SK-N-SH treated with all-trans-retinoic acid at 6 μM for 48 hours (cell line): ENCODE data around the gene PLEKHG3.
A peak's percentile ranks its signal among the peaks of the same experiment; 100 is the strongest.

Experiments
- ATAC-seq: fragments of 200-7000 bp; cut with Tn5 transposase; 3 replicates; pipeline ENCODE4 v1.9.1; 2020; ENCODE audit warnings: mild to moderate bottlenecking, moderate library complexity
- ARNTL ChIP-seq: fragments of 450-650 bp; formaldehyde crosslinking; IDR thresholded peaks from 2 replicates; pipeline ENCODE4 v1.5.0; 2020; ENCODE audit warnings: low read depth, mild to moderate bottlenecking, moderate library complexity, borderline replicate concordance
- BACH2 ChIP-seq: fragments of 250-450 bp; sonication (Bioruptor Pico); IDR thresholded peaks from 2 replicates; pipeline ENCODE4 v1.9.0; 2021; ENCODE audit warnings: mild to moderate bottlenecking, borderline replicate concordance
- CREB5 ChIP-seq: fragments of 250-450 bp; sonication (Bioruptor Pico); IDR thresholded peaks from 2 replicates; pipeline ENCODE4 v1.5.1; 2020; ENCODE audit warnings: low read depth, mild to moderate bottlenecking, moderate library complexity
- CSDC2 ChIP-seq: fragments of 250-450 bp; sonication (Bioruptor Pico); IDR thresholded peaks from 2 replicates; pipeline ENCODE4 v1.5.0; 2020; ENCODE audit warnings: mild to moderate bottlenecking, moderate library complexity
- CSRNP3 ChIP-seq: fragments of 250-450 bp; sonication (Bioruptor Pico); IDR thresholded peaks from 2 replicates; pipeline ENCODE4 v1.5.1; 2021; ENCODE audit warnings: mild to moderate bottlenecking, moderate library complexity
- ESRRG ChIP-seq: fragments of 250-450 bp; sonication (Bioruptor Pico); IDR thresholded peaks from 2 replicates; pipeline ENCODE4 v1.6.1; 2021; ENCODE audit warnings: mild to moderate bottlenecking
- GLIS3 ChIP-seq: fragments of 250-450 bp; sonication (Bioruptor Pico); IDR thresholded peaks from 2 replicates; pipeline ENCODE4 v1.5.0; 2020; ENCODE audit warnings: mild to moderate bottlenecking, moderate library complexity
- ISL1 ChIP-seq: fragments of 250-450 bp; sonication (Bioruptor Pico); IDR thresholded peaks from 2 replicates; pipeline ENCODE4 v2.1.2; 2022; ENCODE audit warnings: mild to moderate bottlenecking, moderate library complexity
- OSR1 ChIP-seq: fragments of 250-450 bp; sonication (Bioruptor Pico); IDR thresholded peaks from 2 replicates; pipeline ENCODE4 v1.8.0; 2022; ENCODE audit warnings: moderate library complexity, mild to moderate bottlenecking, inconsistent platforms
- PATZ1 ChIP-seq: fragments of 250-450 bp; sonication (Bioruptor Pico); IDR thresholded peaks from 2 replicates; pipeline ENCODE4 v1.8.0; 2020; ENCODE audit warnings: mild to moderate bottlenecking, moderate library complexity, borderline replicate concordance
- PPARA ChIP-seq: fragments of 250-450 bp; sonication (Bioruptor Pico); IDR thresholded peaks from 2 replicates; pipeline ENCODE4 v1.5.0; 2020; ENCODE audit warnings: mild to moderate bottlenecking, borderline replicate concordance
- RARB ChIP-seq: fragments of 250-450 bp; sonication (Bioruptor Pico); IDR thresholded peaks from 2 replicates; pipeline ENCODE4 v1.8.0; 2021; ENCODE audit warnings: mild to moderate bottlenecking, moderate library complexity
- SNAI2 ChIP-seq: fragments of 250-450 bp; sonication (Bioruptor Pico); IDR thresholded peaks from 2 replicates; pipeline ENCODE4 v1.5.0; 2020; ENCODE audit warnings: mild to moderate bottlenecking, moderate library complexity
- TCF4 ChIP-seq: fragments of 250-450 bp; sonication (Bioruptor Pico); IDR thresholded peaks from 2 replicates; pipeline ENCODE4 v1.8.0; 2021; ENCODE audit warnings: mild to moderate bottlenecking, moderate library complexity, borderline replicate concordance
- TOX ChIP-seq: fragments of 250-450 bp; sonication (Bioruptor Pico); IDR thresholded peaks from 2 replicates; pipeline ENCODE4 v1.8.0; 2021; ENCODE audit warnings: mild to moderate bottlenecking, moderate library complexity, borderline replicate concordance
- TSHZ2 ChIP-seq: fragments of 250-450 bp; sonication (Bioruptor Pico); IDR thresholded peaks from 2 replicates; pipeline ENCODE4 v1.5.0; 2020; ENCODE audit warnings: mild to moderate bottlenecking, moderate library complexity
- ZC3H10 ChIP-seq: fragments of 250-450 bp; sonication (Bioruptor Pico); IDR thresholded peaks from 2 replicates; pipeline ENCODE4 v1.5.1; 2021; ENCODE audit warnings: mild to moderate bottlenecking, moderate library complexity
- ZFP3 ChIP-seq: fragments of 250-450 bp; sonication (Bioruptor Pico); IDR thresholded peaks from 2 replicates; pipeline ENCODE4 v1.5.0; 2020; ENCODE audit warnings: mild to moderate bottlenecking, moderate library complexity
- ZFP30 ChIP-seq: fragments of 450-650 bp; formaldehyde crosslinking; IDR thresholded peaks from 2 replicates; pipeline ENCODE4 v1.5.0; 2022; ENCODE audit warnings: mild to moderate bottlenecking, moderate library complexity
- ZNF565 ChIP-seq: fragments of 450-650 bp; formaldehyde crosslinking; conservative IDR thresholded peaks from 2 replicates; pipeline ENCODE4 v1.5.0; 2020; ENCODE audit warnings: low read depth, mild to moderate bottlenecking, moderate library complexity
- ZNF70 ChIP-seq: fragments of 450-650 bp; formaldehyde crosslinking; IDR thresholded peaks from 2 replicates; pipeline ENCODE4 v1.5.0; 2020; ENCODE audit warnings: mild to moderate bottlenecking, moderate library complexity
- ZNF8 ChIP-seq: fragments of 450-650 bp; formaldehyde crosslinking; IDR thresholded peaks from 2 replicates; pipeline ENCODE4 v1.5.0; 2020; ENCODE audit warnings: mild to moderate bottlenecking, moderate library complexity

The PLEKHG3 gene

GRCh38 chr14:64663174-64663573, 41.0 kb upstream of the PLEKHG3 start:
- no peak for ATAC-seq
- TF ChIP-seq ARNTL (CRISPR knock-in tag) (no peak), RARB (no peak), CREB5 (no peak), BACH2 (CRISPR knock-in tag) (no peak), TCF4 (CRISPR knock-in tag) (no peak), CSRNP3 (CRISPR knock-in tag) (no peak), ZNF8 (CRISPR knock-in tag) (no peak), ISL1 (no peak), SNAI2 (CRISPR knock-in tag) (no peak), TOX (CRISPR knock-in tag) (no peak), OSR1 (CRISPR knock-in tag) (no peak), ESRRG (CRISPR knock-in tag) (no peak), GLIS3 (CRISPR knock-in tag) (no peak), ZNF565 (CRISPR knock-in tag) (no peak), PPARA (CRISPR knock-in tag) (no peak), ZNF70 (CRISPR knock-in tag) (no peak), ZC3H10 (no peak), ZFP30 (CRISPR knock-in tag) (no peak), PATZ1 (CRISPR knock-in tag) (no peak)

GRCh38 chr14:64671591-64671990, 32.6 kb upstream of the PLEKHG3 start:
- peak; percentile 88 for ATAC-seq
- TF ChIP-seq TOX (CRISPR knock-in tag) (no peak), ZFP30 (CRISPR knock-in tag) (no peak), ZNF70 (CRISPR knock-in tag) (0 out of 2 replicates have a peak, but pooled peaks have one; percentile 20)

- TF ChIP-seq ARNTL (CRISPR knock-in tag) (no peak), CREB5 (no peak), TSHZ2 (no peak), BACH2 (CRISPR knock-in tag) (no peak), ESRRG (CRISPR knock-in tag) (no peak), ZFP3 (CRISPR knock-in tag) (no peak), CSDC2 (CRISPR knock-in tag) (no peak), OSR1 (CRISPR knock-in tag) (no peak), CSRNP3 (CRISPR knock-in tag) (no peak), TCF4 (CRISPR knock-in tag) (no peak), SNAI2 (CRISPR knock-in tag) (no peak), PATZ1 (CRISPR knock-in tag) (no peak), ISL1 (no peak), ZFP30 (CRISPR knock-in tag) (no peak)
- ATAC-seq, result no peak
Measured at GRCh38 chr14:64673316-64673715, 30.9 kb upstream of the PLEKHG3 start.
